Right lobe of liver (tissue), 4 donors: ENCODE data around the gene ARHGAP15.

Experiments
- CTCF ChIP-seq, 4 donors: fragments of 200-600 bp in 3 of 4; fragments of 450-650 bp in 1 of 4; IDR thresholded peaks; one replicate each; pipeline versions ENCODE4 v1.5.1 to v1.8.0; 2016 to 2022; ENCODE audit warnings: antibody characterized with exemption in 4 of 4, mild to moderate bottlenecking in 2 of 4
- POLR2A ChIP-seq: fragments of 450-650 bp; IDR thresholded peaks from one replicate; pipeline ENCODE4 v1.6.1; 2017; ENCODE audit warnings: antibody characterized with exemption, mild to moderate bottlenecking
- donor health status: DM: no; HTN: no; CAD: no.
- donor health status: DM: no; HTN: no; CAD: no.
- donor health status: DM: no; HTN: yes; CAD: no.

DNA sequence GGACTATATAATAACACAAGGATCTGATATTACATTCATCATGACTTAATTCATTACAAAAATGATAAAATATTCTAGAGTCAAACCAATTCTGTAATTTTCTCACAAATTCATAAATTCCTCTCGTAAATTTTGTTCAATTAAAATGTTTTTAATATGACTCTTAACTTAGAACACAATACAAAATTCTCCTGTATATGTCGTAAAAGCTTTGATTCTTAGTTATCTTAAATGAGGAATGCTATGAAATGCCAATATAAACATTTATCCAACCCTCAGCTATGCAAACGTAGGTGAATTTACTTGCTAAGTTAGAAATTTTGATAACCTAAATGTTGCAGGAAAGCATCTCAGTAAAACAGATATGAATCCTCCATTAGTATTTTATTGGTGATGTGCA lies 28.9 kb downstream of the ARHGAP15 start:
- TF ChIP-seq CTCF (IDR thresholded peaks at IDR 0.05) (no peak), POLR2A (no peak)
